HepG2 (cell line): ENCODE data around the gene LYZL6. TPM values are rescaled to one million over a fixed set of nuclear protein-coding genes. Genes with fewer than 3 reads are reported as not detected.

Experiments used
- ARHGAP35 ChIP-seq: sonication (generic); formaldehyde crosslinking; IDR thresholded peaks from 2 replicates; pipeline ENCODE4 v1.9.0; 2022; ENCODE audit warnings: mild to moderate bottlenecking, inconsistent platforms, moderate library complexity, missing genetic modification reagents, borderline replicate concordance
- ELF3 ChIP-seq: IDR thresholded peaks from 2 replicates; pipeline ENCODE4 v1.6.1; 2016; ENCODE audit warnings: missing genetic modification reagents, missing compliant biosample characterization
- HIVEP1 ChIP-seq: sonication (generic); formaldehyde crosslinking; IDR thresholded peaks from 2 replicates; pipeline ENCODE4 v1.4.0; 2020; ENCODE audit warnings: mild to moderate bottlenecking, missing genetic modification reagents
- IKZF1 ChIP-seq: fragments of 450-650 bp; IDR thresholded peaks from 2 replicates; pipeline ENCODE4 v1.7.1; 2016
- KDM2A ChIP-seq: sonication (generic); formaldehyde crosslinking; IDR thresholded peaks from 2 replicates; pipeline ENCODE4 v1.4.0; 2020; ENCODE audit warnings: low read depth, missing genetic modification reagents, borderline replicate concordance
- KDM5B ChIP-seq: sonication (generic); formaldehyde crosslinking; IDR thresholded peaks from 2 replicates; pipeline ENCODE4 v1.4.0; 2020; ENCODE audit warnings: missing genetic modification reagents, mild to moderate bottlenecking, borderline replicate concordance
- MAFK ChIP-seq, 2 experiments: IDR thresholded peaks in 1 of 2; conservative IDR thresholded peaks in 1 of 2; 2 replicates each; pipeline ENCODE4 v1.6.1; 2011; ENCODE audit warnings: improper control_type of control experiment in 2 of 2, low read length in 2 of 2
- NFE2L2 ChIP-seq: fragments of 150-350 bp; IDR thresholded peaks from 2 replicates; pipeline ENCODE4 v1.6.1; 2014; ENCODE audit warnings: low read length
- PHF21A ChIP-seq: sonication (generic); formaldehyde crosslinking; IDR thresholded peaks from 2 replicates; pipeline ENCODE4 v1.5.0; 2020; ENCODE audit warnings: mild to moderate bottlenecking, missing genetic modification reagents
- POGZ ChIP-seq: sonication (generic); formaldehyde crosslinking; IDR thresholded peaks from 2 replicates; pipeline ENCODE4 v1.4.0; 2020; ENCODE audit warnings: mild to moderate bottlenecking, missing genetic modification reagents
- WIZ ChIP-seq: sonication (generic); formaldehyde crosslinking; IDR thresholded peaks from 2 replicates; pipeline ENCODE4 v1.5.1; 2020; ENCODE audit warnings: mild to moderate bottlenecking, missing genetic modification reagents
- YEATS2 ChIP-seq: sonication (generic); formaldehyde crosslinking; IDR thresholded peaks from 2 replicates; pipeline ENCODE4 v1.4.0; 2020; ENCODE audit warnings: missing genetic modification reagents, borderline replicate concordance
- ZFP36L1 ChIP-seq: sonication (generic); formaldehyde crosslinking; IDR thresholded peaks from 2 replicates; pipeline ENCODE4 v1.8.0; 2022; ENCODE audit warnings: mild to moderate bottlenecking, missing genetic modification reagents, moderate library complexity
- ZNF17 ChIP-seq: sonication (generic); formaldehyde crosslinking; IDR thresholded peaks from 2 replicates; pipeline ENCODE4 v1.5.0; 2020; ENCODE audit warnings: mild to moderate bottlenecking, missing genetic modification reagents
- polyA plus RNA-seq, 8 experiments: library from polyadenylated mRNA; depleted of rRNA in 3 of 8; stranded (reverse) in 7 of 8; unstranded in 1 of 8; fragments of >200 nt; fragmentation: Illumina TruSeq in 4 of 8; extraction: Trizol in 4 of 8; gene quantifications; 2 replicates each; pipeline versions ENCODE4 v1.2.1 to v1.2.3, GENCODE V29; 2011 to 2016; ENCODE audit warnings: low read depth in 4 of 8, missing spikeins in 1 of 8, mixed read lengths in 1 of 8; ENCODE audit not compliant: insufficient read depth in 1 of 8
- total RNA-seq, 5 experiments: library from RNA; depleted of rRNA; stranded (reverse); fragments of >200 nt; fragmentation: Illumina TruSeq; extraction: Trizol; gene quantifications; 2 replicates each; pipeline ENCODE4 v1.2.3, GENCODE V29; 2016; ENCODE audit warnings: low read depth in 1 of 5
- TF ChIP-seq, protein P1 (sequence below): sonication (generic); formaldehyde crosslinking; IDR thresholded peaks from 2 replicates; pipeline ENCODE4 v1.8.1; 2022; ENCODE audit warnings: low read depth, mild to moderate bottlenecking, missing genetic modification reagents
- TF ChIP-seq, protein P2 (sequence below): IDR thresholded peaks from 2 replicates; pipeline ENCODE4 v1.6.1; 2012; ENCODE audit warnings: low read length, improper control_type of control experiment
- TF ChIP-seq, protein P3 (sequence below): sonication (generic); formaldehyde crosslinking; IDR thresholded peaks from 2 replicates; pipeline ENCODE4 v1.5.1; 2020; ENCODE audit warnings: missing genetic modification reagents, mild to moderate bottlenecking, borderline replicate concordance
- TF ChIP-seq, protein P4 (sequence below): sonication (generic); formaldehyde crosslinking; IDR thresholded peaks from 2 replicates; pipeline ENCODE4 v1.9.0; 2022; ENCODE audit warnings: missing genetic modification reagents, mild to moderate bottlenecking, borderline replicate concordance
- TF ChIP-seq, protein P5 (sequence below): sonication (generic); formaldehyde crosslinking; IDR thresholded peaks from 2 replicates; pipeline ENCODE4 v1.9.0; 2021; ENCODE audit warnings: missing genetic modification reagents, mild to moderate bottlenecking, borderline replicate concordance

LYZL6 gene
- total and polyA plus RNA-seq, 2 of the 13 experiments (the other 11 are each of a cell fraction or from before 2014, with no cell fraction given): not detected

DNA sequence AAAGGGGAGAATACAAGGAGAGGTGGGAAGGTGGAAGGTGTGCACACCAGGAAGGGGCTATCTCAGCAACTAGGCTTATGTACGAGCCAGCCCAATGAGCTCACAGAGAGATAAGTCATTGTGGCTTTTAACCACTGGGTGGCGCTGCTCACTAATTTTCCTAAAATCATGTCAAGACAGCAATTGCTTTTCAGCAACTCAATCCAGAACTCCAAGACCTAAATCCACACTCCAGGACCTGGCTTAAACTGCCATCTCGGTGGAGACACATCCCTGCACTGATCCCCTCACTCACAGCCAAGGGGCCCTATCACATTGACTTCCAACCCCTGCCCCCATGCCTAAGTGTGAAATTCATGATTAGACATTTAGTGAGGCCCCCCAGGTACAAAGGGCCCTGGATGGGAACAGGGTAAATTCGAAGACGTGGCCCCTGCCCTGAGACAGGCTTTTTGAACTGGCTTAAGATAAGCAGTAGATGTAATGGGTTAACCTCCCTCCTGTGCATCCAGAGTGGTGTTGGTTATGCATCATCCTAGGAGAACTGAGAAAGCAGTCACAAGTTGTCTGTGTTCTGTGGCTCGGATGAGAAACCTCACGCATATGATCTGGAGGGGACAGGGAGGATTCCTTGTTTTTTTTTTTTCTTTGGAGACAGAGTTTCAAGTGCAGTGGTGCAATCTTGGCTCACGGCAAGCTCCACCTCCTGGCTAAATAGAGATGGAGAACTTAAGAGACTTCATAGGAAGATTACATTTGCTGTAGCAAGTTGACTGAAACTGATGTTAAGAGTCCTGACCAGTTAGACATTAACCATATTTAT, 26.3 kb upstream of the LYZL6 start (continued):
- TF ChIP-seq, protein P1, sequence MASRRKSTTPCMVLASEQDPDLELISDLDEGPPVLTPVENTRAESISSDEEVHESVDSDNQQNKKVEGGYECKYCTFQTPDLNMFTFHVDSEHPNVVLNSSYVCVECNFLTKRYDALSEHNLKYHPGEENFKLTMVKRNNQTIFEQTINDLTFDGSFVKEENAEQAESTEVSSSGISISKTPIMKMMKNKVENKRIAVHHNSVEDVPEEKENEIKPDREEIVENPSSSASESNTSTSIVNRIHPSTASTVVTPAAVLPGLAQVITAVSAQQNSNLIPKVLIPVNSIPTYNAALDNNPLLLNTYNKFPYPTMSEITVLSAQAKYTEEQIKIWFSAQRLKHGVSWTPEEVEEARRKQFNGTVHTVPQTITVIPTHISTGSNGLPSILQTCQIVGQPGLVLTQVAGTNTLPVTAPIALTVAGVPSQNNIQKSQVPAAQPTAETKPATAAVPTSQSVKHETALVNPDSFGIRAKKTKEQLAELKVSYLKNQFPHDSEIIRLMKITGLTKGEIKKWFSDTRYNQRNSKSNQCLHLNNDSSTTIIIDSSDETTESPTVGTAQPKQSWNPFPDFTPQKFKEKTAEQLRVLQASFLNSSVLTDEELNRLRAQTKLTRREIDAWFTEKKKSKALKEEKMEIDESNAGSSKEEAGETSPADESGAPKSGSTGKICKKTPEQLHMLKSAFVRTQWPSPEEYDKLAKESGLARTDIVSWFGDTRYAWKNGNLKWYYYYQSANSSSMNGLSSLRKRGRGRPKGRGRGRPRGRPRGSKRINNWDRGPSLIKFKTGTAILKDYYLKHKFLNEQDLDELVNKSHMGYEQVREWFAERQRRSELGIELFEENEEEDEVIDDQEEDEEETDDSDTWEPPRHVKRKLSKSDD: no peak
- TF ChIP-seq KDM5B (CRISPR knock-in tag) (0 out of 2 replicates have a peak, but pooled peaks have one; percentile 32), IKZF1 (no peak), ARHGAP35 (CRISPR knock-in tag) (no peak), NFE2L2 (0 out of 2 replicates have a peak, but pooled peaks have one; percentile 4), ZFP36L1 (CRISPR knock-in tag) (no peak), KDM2A (CRISPR knock-in tag) (peak; percentile 41; the same call in 1 of the 2 replicates), ZNF17 (CRISPR knock-in tag) (no peak), ELF3 (CRISPR knock-in tag) (0 out of 2 replicates have a peak, but pooled peaks have one; percentile 18), POGZ (CRISPR knock-in tag) (0 out of 2 replicates have a peak, but pooled peaks have one; percentile 28), WIZ (CRISPR knock-in tag) (no peak), YEATS2 (CRISPR knock-in tag) (0 out of 2 replicates have a peak, but pooled peaks have one; percentile 21), HIVEP1 (CRISPR knock-in tag) (0 out of 2 replicates have a peak, but pooled peaks have one; percentile 31), MAFK (conservative IDR thresholded peaks at IDR 0.05 in 1 of 2, IDR thresholded peaks at IDR 0.05 in 1 of 2; ENCODE audit: low read length in 2 of 2) (0 out of 4 replicates have a peak, but pooled peaks of 1 of the 2 experiments have one; percentile 9), PHF21A (CRISPR knock-in tag) (no peak)
- TF ChIP-seq, protein P2, sequence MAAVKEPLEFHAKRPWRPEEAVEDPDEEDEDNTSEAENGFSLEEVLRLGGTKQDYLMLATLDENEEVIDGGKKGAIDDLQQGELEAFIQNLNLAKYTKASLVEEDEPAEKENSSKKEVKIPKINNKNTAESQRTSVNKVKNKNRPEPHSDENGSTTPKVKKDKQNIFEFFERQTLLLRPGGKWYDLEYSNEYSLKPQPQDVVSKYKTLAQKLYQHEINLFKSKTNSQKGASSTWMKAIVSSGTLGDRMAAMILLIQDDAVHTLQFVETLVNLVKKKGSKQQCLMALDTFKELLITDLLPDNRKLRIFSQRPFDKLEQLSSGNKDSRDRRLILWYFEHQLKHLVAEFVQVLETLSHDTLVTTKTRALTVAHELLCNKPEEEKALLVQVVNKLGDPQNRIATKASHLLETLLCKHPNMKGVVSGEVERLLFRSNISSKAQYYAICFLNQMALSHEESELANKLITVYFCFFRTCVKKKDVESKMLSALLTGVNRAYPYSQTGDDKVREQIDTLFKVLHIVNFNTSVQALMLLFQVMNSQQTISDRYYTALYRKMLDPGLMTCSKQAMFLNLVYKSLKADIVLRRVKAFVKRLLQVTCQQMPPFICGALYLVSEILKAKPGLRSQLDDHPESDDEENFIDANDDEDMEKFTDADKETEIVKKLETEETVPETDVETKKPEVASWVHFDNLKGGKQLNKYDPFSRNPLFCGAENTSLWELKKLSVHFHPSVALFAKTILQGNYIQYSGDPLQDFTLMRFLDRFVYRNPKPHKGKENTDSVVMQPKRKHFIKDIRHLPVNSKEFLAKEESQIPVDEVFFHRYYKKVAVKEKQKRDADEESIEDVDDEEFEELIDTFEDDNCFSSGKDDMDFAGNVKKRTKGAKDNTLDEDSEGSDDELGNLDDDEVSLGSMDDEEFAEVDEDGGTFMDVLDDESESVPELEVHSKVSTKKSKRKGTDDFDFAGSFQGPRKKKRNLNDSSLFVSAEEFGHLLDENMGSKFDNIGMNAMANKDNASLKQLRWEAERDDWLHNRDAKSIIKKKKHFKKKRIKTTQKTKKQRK: no peak
- TF ChIP-seq, protein P3, sequence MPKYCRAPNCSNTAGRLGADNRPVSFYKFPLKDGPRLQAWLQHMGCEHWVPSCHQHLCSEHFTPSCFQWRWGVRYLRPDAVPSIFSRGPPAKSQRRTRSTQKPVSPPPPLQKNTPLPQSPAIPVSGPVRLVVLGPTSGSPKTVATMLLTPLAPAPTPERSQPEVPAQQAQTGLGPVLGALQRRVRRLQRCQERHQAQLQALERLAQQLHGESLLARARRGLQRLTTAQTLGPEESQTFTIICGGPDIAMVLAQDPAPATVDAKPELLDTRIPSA (CRISPR knock-in tag): no peak
- TF ChIP-seq, protein P4, sequence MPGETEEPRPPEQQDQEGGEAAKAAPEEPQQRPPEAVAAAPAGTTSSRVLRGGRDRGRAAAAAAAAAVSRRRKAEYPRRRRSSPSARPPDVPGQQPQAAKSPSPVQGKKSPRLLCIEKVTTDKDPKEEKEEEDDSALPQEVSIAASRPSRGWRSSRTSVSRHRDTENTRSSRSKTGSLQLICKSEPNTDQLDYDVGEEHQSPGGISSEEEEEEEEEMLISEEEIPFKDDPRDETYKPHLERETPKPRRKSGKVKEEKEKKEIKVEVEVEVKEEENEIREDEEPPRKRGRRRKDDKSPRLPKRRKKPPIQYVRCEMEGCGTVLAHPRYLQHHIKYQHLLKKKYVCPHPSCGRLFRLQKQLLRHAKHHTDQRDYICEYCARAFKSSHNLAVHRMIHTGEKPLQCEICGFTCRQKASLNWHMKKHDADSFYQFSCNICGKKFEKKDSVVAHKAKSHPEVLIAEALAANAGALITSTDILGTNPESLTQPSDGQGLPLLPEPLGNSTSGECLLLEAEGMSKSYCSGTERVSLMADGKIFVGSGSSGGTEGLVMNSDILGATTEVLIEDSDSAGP: no peak
- TF ChIP-seq, protein P5, sequence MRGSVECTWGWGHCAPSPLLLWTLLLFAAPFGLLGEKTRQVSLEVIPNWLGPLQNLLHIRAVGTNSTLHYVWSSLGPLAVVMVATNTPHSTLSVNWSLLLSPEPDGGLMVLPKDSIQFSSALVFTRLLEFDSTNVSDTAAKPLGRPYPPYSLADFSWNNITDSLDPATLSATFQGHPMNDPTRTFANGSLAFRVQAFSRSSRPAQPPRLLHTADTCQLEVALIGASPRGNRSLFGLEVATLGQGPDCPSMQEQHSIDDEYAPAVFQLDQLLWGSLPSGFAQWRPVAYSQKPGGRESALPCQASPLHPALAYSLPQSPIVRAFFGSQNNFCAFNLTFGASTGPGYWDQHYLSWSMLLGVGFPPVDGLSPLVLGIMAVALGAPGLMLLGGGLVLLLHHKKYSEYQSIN: no peak
